ENCODE data around the gene COPS3.

- TF ChIP-seq CTCF (IDR thresholded peaks at IDR 0.05 in 8 of 11, conservative IDR thresholded peaks at IDR 0.05 in 3 of 11) (no peak), POLR2AphosphoS5 (IDR thresholded peaks at IDR 0.05) (no peak)
Observed at GRCh38 chr17:17236295-17237025, 44.6 kb downstream of the COPS3 start.
